Neural cell (in vitro differentiated cells): ENCODE data around the gene PLA2G2F. TPM values are rescaled to one million over a fixed set of nuclear protein-coding genes. Genes with fewer than 3 reads are reported as not detected.

Experiments
- H2AFZ ChIP-seq: fragments of 200-600, 300-800 bp; sonication (generic), shearing (Covaris generic); 2 replicates; pipeline ENCODE4 v1.6.0; 2014; ENCODE audit warnings: low read depth, mild to moderate bottlenecking, antibody characterized with exemption, low read length, moderate library complexity
- H3F3A ChIP-seq: fragments of 200-600 bp; shearing (Covaris generic); 2 replicates; pipeline ENCODE4 v1.6.1; 2016; ENCODE audit warnings: mild to moderate bottlenecking, moderate library complexity, mixed read lengths, antibody characterized with exemption, low read length; ENCODE audit not compliant: insufficient read depth, poor library complexity, severe bottlenecking
- H3K27ac ChIP-seq: fragments of 200-600, 300-800 bp; sonication (generic), shearing (Covaris generic); 2 replicates; pipeline ENCODE4 v1.5.1; 2014; ENCODE audit warnings: mild to moderate bottlenecking, low read length, moderate library complexity
- H3K27me3 ChIP-seq: fragments of 300-800, 200-600 bp; sonication (generic), shearing (Covaris generic); 2 replicates; pipeline ENCODE4 v1.6.0; 2014; ENCODE audit warnings: mild to moderate bottlenecking, low read depth, low read length, moderate library complexity; ENCODE audit not compliant: insufficient read depth
- H3K36me3 ChIP-seq: fragments of 300-800, 200-600 bp; sonication (generic), shearing (Covaris generic); 2 replicates; pipeline ENCODE4 v1.5.1; 2014; ENCODE audit warnings: mild to moderate bottlenecking, antibody characterized with exemption, low read length, moderate library complexity; ENCODE audit not compliant: insufficient read depth
- H3K4me2 ChIP-seq: fragments of 300-800, 200-600 bp; sonication (generic), shearing (Covaris generic); 2 replicates; pipeline ENCODE4 v1.6.0; 2014; ENCODE audit warnings: mild to moderate bottlenecking, low read length
- H3K4me3 ChIP-seq: fragments of 300-800, 200-600 bp; sonication (generic), shearing (Covaris generic); 2 replicates; pipeline ENCODE4 v1.5.1; 2014; ENCODE audit warnings: mild to moderate bottlenecking, low read length, moderate library complexity
- H3K79me2 ChIP-seq: fragments of 200-600 bp; shearing (Covaris generic); replicated peaks from 2 replicates; pipeline ENCODE4 v1.6.0; 2014; ENCODE audit warnings: mild to moderate bottlenecking, low read length, moderate library complexity; ENCODE audit not compliant: insufficient read depth
- H3K9ac ChIP-seq: fragments of 300-800, 200-600 bp; sonication (generic), shearing (Covaris generic); 2 replicates; pipeline ENCODE4 v1.6.1; 2016; ENCODE audit warnings: mild to moderate bottlenecking, low read length, mixed read lengths
- H3K9me2 ChIP-seq: fragments of 200-600 bp; shearing (Covaris generic); 2 replicates; pipeline ENCODE4 v1.6.1; 2016; ENCODE audit warnings: mild to moderate bottlenecking, low read length, mixed read lengths; ENCODE audit not compliant: insufficient read depth
- H3K9me3 ChIP-seq: fragments of 200-600, 300-800 bp; sonication (generic), shearing (Covaris generic); 2 replicates; pipeline ENCODE4 v1.6.1; 2016; ENCODE audit warnings: mild to moderate bottlenecking, mixed run types, low read length, moderate library complexity, mixed read lengths
- H4K20me1 ChIP-seq: fragments of 200-600 bp; shearing (Covaris generic); 2 replicates; pipeline ENCODE4 v1.6.1; 2016; ENCODE audit warnings: mild to moderate bottlenecking, mixed run types; ENCODE audit not compliant: insufficient read depth
- EP300 ChIP-seq: fragments of 450-650 bp; conservative IDR thresholded peaks from 2 replicates; pipeline ENCODE4 v1.6.1; 2014; ENCODE audit warnings: antibody characterized with exemption, mild to moderate bottlenecking, moderate library complexity; ENCODE audit not compliant: poor library complexity, severe bottlenecking
- EZH2 ChIP-seq: fragments of 200-600, 300-800 bp; shearing (Covaris generic), sonication (generic); IDR thresholded peaks from 2 replicates; pipeline ENCODE4 v1.6.1; 2014; ENCODE audit warnings: antibody characterized with exemption, low read length, borderline replicate concordance, mild to moderate bottlenecking; ENCODE audit not compliant: insufficient read depth, poor library complexity, severe bottlenecking
- MXI1 ChIP-seq: fragments of 450-650 bp; conservative IDR thresholded peaks from 2 replicates; pipeline ENCODE4 v1.6.1; 2014; ENCODE audit warnings: antibody characterized with exemption, mild to moderate bottlenecking; ENCODE audit not compliant: poor library complexity, severe bottlenecking
- POLR2AphosphoS5 ChIP-seq: IDR thresholded peaks from 2 replicates; pipeline ENCODE4 v1.6.1; 2012
- RAD21 ChIP-seq: fragments of 450-650 bp; conservative IDR thresholded peaks from 2 replicates; pipeline ENCODE4 v1.6.1; 2014; ENCODE audit warnings: antibody characterized with exemption, mild to moderate bottlenecking, moderate library complexity
- SMC3 ChIP-seq: fragments of 450-650 bp; conservative IDR thresholded peaks from 2 replicates; pipeline ENCODE4 v1.6.1; 2014; ENCODE audit warnings: antibody characterized with exemption, mild to moderate bottlenecking, moderate library complexity; ENCODE audit not compliant: poor library complexity
- TAF1 ChIP-seq: IDR thresholded peaks from 2 replicates; pipeline ENCODE4 v1.6.1; 2012; ENCODE audit warnings: low read depth
- polyA plus RNA-seq: library from polyadenylated mRNA; depleted of rRNA; stranded (reverse); fragments of >200 nt; gene quantifications from 2 replicates; pipeline ENCODE4 v1.2.3, GENCODE V29; 2014
- TF ChIP-seq, protein P1 (sequence below): fragments of 450-650 bp; IDR thresholded peaks from 2 replicates; pipeline ENCODE4 v1.5.1; 2014; ENCODE audit warnings: antibody characterized with exemption, mild to moderate bottlenecking, moderate library complexity; ENCODE audit not compliant: poor library complexity, severe bottlenecking
- TF ChIP-seq, protein P2 (sequence below): IDR thresholded peaks from 2 replicates; pipeline ENCODE4 v1.6.1; 2012; ENCODE audit warnings: borderline replicate concordance

Gene PLA2G2F
- polyA plus RNA-seq, 1 donor from 2014 or later, result not detected

DNA sequence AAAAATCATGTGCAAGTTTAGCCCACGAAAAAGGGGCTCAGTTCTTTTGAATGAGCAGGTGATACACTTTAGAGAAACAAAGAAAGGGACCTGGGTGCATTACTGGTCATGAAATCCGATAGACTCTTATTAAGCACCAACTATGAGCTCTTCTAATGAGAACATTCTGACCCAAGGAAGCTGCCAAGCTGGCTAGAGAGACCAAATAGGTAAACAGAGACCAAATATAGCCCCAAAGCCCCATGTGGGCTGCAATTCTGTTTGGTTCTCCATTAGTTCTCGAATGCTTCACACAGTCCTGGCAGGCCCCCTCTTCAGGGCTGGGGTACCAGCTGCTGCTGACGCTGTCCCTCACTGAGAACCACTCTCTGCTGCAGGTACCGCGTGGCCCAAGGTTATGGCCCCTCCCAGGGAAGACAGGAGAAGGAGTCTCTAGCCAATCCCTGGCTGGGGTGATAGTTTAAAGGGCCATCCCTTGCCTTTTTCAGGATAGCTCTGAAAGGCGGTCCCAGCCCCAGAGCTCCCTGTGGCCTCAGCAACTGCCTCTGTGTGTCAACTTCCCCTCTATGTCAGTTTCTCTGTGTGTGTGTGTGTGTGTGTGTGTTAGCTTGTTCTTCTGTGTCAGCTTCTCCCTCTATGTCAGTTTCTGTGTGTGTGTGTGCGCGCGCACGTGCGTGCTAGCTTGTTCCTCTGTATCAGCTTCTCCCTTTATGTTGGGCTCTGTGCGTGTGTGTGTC lies 39.7 kb downstream of the PLA2G2F start:
- Histone ChIP-seq H4K20me1 (no peaks in the 10 kb centered on the region), H3K4me3 (no peak overlapping the region), H3K4me2 (no peak overlapping the region), H2AFZ (no peak overlapping the region), H3K9me3 (no peaks in the 10 kb centered on the region), H3K27ac (no peak overlapping the region), H3K79me2 (no peaks in the 10 kb centered on the region), H3K27me3 (no peaks in the 10 kb centered on the region), H3K9me2 (no peaks in the 10 kb centered on the region), H3F3A (no peaks in the 10 kb centered on the region), H3K9ac (no peak overlapping the region), H3K36me3 (no peaks in the 10 kb centered on the region)
- TF ChIP-seq TAF1 (no peak), POLR2AphosphoS5 (no peak), RAD21 (no peak), EZH2 (no peak), SMC3 (no peak), EP300 (no peak), MXI1 (no peak)
- TF ChIP-seq, protein P1, sequence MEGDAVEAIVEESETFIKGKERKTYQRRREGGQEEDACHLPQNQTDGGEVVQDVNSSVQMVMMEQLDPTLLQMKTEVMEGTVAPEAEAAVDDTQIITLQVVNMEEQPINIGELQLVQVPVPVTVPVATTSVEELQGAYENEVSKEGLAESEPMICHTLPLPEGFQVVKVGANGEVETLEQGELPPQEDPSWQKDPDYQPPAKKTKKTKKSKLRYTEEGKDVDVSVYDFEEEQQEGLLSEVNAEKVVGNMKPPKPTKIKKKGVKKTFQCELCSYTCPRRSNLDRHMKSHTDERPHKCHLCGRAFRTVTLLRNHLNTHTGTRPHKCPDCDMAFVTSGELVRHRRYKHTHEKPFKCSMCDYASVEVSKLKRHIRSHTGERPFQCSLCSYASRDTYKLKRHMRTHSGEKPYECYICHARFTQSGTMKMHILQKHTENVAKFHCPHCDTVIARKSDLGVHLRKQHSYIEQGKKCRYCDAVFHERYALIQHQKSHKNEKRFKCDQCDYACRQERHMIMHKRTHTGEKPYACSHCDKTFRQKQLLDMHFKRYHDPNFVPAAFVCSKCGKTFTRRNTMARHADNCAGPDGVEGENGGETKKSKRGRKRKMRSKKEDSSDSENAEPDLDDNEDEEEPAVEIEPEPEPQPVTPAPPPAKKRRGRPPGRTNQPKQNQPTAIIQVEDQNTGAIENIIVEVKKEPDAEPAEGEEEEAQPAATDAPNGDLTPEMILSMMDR, result no peak
- TF ChIP-seq, protein P2, sequence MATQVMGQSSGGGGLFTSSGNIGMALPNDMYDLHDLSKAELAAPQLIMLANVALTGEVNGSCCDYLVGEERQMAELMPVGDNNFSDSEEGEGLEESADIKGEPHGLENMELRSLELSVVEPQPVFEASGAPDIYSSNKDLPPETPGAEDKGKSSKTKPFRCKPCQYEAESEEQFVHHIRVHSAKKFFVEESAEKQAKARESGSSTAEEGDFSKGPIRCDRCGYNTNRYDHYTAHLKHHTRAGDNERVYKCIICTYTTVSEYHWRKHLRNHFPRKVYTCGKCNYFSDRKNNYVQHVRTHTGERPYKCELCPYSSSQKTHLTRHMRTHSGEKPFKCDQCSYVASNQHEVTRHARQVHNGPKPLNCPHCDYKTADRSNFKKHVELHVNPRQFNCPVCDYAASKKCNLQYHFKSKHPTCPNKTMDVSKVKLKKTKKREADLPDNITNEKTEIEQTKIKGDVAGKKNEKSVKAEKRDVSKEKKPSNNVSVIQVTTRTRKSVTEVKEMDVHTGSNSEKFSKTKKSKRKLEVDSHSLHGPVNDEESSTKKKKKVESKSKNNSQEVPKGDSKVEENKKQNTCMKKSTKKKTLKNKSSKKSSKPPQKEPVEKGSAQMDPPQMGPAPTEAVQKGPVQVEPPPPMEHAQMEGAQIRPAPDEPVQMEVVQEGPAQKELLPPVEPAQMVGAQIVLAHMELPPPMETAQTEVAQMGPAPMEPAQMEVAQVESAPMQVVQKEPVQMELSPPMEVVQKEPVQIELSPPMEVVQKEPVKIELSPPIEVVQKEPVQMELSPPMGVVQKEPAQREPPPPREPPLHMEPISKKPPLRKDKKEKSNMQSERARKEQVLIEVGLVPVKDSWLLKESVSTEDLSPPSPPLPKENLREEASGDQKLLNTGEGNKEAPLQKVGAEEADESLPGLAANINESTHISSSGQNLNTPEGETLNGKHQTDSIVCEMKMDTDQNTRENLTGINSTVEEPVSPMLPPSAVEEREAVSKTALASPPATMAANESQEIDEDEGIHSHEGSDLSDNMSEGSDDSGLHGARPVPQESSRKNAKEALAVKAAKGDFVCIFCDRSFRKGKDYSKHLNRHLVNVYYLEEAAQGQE, result no peak

DNA sequence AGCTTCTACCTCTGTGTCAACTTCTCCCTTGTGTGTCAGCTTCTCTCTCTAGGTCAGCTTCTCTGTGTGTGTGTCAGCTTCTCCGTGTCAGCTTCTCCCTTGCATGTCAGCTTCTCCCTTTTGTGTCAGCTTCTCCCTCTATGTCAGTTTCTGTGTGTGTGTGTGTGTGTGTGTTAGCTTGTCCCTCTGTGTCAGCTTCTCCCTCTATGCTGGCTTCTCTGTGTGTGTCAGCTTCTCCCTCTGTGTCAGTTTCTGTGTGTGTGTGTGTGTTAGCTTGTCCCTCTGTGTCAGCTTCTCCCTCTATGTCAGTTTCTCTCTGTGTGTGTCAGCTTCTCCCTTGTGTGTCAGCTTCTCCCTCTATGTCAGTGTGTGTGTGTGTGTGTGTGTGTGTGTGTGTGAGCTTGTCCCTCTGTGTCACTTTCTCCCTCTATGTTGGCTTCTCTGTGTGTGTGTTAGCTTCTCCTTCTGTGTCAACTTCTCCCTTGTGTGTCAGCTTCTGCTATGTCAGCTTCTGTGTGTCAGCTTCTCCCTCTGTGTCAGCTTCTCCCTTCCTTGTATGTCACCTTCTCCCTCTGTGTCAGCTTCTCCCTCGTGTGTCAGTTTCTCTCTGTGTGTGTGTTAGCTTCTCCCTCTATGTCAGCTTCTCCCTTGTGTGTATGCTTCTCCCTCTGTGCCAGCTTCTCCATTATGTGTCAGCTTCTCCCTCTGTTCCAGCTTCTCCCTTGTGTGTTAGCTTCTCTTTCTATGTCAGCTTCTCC lies 40.4 kb downstream of the PLA2G2F start:
- Histone ChIP-seq H4K20me1 (no peaks in the 10 kb centered on the region), H2AFZ (no peak overlapping the region), H3K79me2 (no peaks in the 10 kb centered on the region), H3K36me3 (no peaks in the 10 kb centered on the region), H3K27me3 (no peaks in the 10 kb centered on the region), H3K9me3 (no peaks in the 10 kb centered on the region), H3K4me2 (no peak overlapping the region), H3K9ac (no peak overlapping the region), H3K4me3 (no peak overlapping the region), H3K9me2 (no peaks in the 10 kb centered on the region), H3K27ac (no peak overlapping the region), H3F3A (no peaks in the 10 kb centered on the region)
- TF ChIP-seq, protein P2, result no peak
- no peak for TF ChIP-seq EZH2
- TF ChIP-seq TAF1, result no peak
